ENCODE data around the gene SNX1. TPM values are rescaled to one million over a fixed set of nuclear protein-coding genes. Genes with fewer than 3 reads are reported as not detected.

SNX1 gene
- total and polyA plus RNA-seq, 2 donors (not counting 1 experiment from before 2014, with no cell fraction given): 87.9 to 152 TPM

- H3K4me3 ChIP-seq (ENCODE audit: control extremely low read depth in 1 of 5, extremely low read depth in 1 of 5, insufficient read depth in 1 of 5, low read depth in 2 of 5, low read length in 4 of 5): peak within 1 kb of the TSS; percentile 34 to 54 (median 43)
- Mint-ChIP-seq H3K27ac (peak within 1 kb of the TSS; percentile 91), H3K27me3 (no peaks in the 10 kb centered on the region), H3K4me3 (peak within 1 kb of the TSS; percentile 86), H3K9me3 (ENCODE audit: insufficient read depth) (no peaks in the 10 kb centered on the region), H3K4me1 (peaks cover 59% of the 10 kb centered on the region)
- WGBS (ENCODE audit: insufficient coverage): 5% methylated on average over 48 of the region's 50 CpGs
- POLR2A ChIA-PET: interaction anchor here (0.5 to 2.9 kb wide), 3 partner anchors 9 to 36 kb away, joined by 3 to 19 read pairs (median 8); no protein-coding TSS in a partner anchor
- H3K27ac ChIP-seq (ENCODE audit: low read length in 2 of 2): no peak within 1 kb of the TSS
- H3K27me3 ChIP-seq (replicated peaks in 1 of 4; ENCODE audit: control extremely low read depth in 1 of 4, control insufficient read depth in 3 of 4, insufficient read depth in 4 of 4, low read length in 3 of 4): no peaks in the 10 kb centered on the region
- H3K4me2 ChIP-seq (replicated peaks; ENCODE audit: low read depth, low read length, poor library complexity, severe bottlenecking): peak within 1 kb of the TSS; percentile 87
- H2AFZ ChIP-seq (ENCODE audit: insufficient read depth, low read depth, low read length, poor library complexity, severe bottlenecking): peak within 1 kb of the TSS; percentile 71
- peaks cover 7% of the 10 kb centered on the region for H4K20me1 ChIP-seq (ENCODE audit: control insufficient read depth, insufficient read depth, low read length, poor library complexity, severe bottlenecking)
- no peak for TF ChIP-seq EZH2 (IDR thresholded peaks at IDR 0.05; ENCODE audit: borderline replicate concordance, insufficient read depth, low read depth, low read length, poor library complexity, severe bottlenecking)
- TF ChIP-seq CTCF (IDR thresholded peaks at IDR 0.05): peak; percentile 67
- H3K79me2 ChIP-seq (ENCODE audit: control insufficient read depth, insufficient read depth, low read length): no peaks in the 10 kb centered on the region
- H3K9ac ChIP-seq (ENCODE audit: low read length): peak within 1 kb of the TSS; percentile 58
- no peaks in the 10 kb centered on the region for H3K9me3 ChIP-seq (ENCODE audit: control extremely low read depth in 1 of 3, control insufficient read depth in 2 of 3, insufficient read depth in 1 of 3, low read length in 2 of 3)
- intact Hi-C loops (cut with micrococcal nuclease): loop anchor here (1.0 to 5.0 kb wide), 4 partner anchors 60 to 294 kb away; partner anchors contain the start of gene HERC1
- DNase-seq (peak; percentile 70), ATAC-seq (ENCODE audit: low read depth) (peak; percentile 61)
- H3K36me3 ChIP-seq (replicated peaks in 1 of 2; ENCODE audit: control extremely low read depth in 1 of 2, control insufficient read depth in 1 of 2, extremely low read depth in 1 of 2, insufficient read depth in 2 of 2, low read length in 1 of 2): no peaks in the 10 kb centered on the region
- H3K4me1 ChIP-seq (ENCODE audit: control insufficient read depth in 2 of 2, insufficient read depth in 2 of 2, low read length in 2 of 2): peaks cover 61 to 71% of the 10 kb centered on the region in 2 donors
- CTCF ChIA-PET: interaction anchor here (0.6 to 5.4 kb wide), 39 partner anchors 9 to 437 kb away, joined by 3 to 82 read pairs (median 4); no protein-coding TSS in a partner anchor
Observed at GRCh38 chr15:64046421-64047153, 49.2 kb upstream of the SNX1 start, which contains the start of gene DAPK2. Gene DAPK2, minus strand, starts transcription at chr15:64046485. Its CDS starts 6,224 bp downstream, at chr15:64040261.
